Measurements from ENCODE around the gene OXSM.

DNA sequence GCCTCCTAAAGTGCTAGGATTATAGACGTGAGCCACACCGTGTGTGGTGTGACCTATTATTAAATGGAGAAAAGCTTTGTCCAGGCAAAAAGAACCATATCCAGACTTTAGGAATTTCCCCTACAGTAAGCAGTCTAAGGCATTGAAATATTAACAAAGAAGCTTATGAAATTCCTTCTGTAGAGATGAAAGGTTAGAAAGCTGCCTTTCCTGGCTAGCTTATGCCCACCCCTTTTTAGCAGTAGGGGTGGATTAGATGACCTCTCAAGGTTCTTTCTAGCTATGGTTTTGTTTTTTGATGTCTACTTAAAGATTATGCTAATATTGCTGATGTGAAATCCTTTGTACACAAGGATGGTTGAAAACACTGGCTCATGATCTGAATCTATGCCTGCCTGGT lies 13.9 kb downstream of the OXSM start:
- TF ChIP-seq CREB5 (CRISPR knock-in tag; IDR thresholded peaks at IDR 0.05; ENCODE audit: low read depth), result no peak
- TF ChIP-seq, protein P1, sequence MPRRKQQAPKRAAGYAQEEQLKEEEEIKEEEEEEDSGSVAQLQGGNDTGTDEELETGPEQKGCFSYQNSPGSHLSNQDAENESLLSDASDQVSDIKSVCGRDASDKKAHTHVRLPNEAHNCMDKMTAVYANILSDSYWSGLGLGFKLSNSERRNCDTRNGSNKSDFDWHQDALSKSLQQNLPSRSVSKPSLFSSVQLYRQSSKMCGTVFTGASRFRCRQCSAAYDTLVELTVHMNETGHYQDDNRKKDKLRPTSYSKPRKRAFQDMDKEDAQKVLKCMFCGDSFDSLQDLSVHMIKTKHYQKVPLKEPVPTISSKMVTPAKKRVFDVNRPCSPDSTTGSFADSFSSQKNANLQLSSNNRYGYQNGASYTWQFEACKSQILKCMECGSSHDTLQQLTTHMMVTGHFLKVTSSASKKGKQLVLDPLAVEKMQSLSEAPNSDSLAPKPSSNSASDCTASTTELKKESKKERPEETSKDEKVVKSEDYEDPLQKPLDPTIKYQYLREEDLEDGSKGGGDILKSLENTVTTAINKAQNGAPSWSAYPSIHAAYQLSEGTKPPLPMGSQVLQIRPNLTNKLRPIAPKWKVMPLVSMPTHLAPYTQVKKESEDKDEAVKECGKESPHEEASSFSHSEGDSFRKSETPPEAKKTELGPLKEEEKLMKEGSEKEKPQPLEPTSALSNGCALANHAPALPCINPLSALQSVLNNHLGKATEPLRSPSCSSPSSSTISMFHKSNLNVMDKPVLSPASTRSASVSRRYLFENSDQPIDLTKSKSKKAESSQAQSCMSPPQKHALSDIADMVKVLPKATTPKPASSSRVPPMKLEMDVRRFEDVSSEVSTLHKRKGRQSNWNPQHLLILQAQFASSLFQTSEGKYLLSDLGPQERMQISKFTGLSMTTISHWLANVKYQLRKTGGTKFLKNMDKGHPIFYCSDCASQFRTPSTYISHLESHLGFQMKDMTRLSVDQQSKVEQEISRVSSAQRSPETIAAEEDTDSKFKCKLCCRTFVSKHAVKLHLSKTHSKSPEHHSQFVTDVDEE (CRISPR knock-in tag; IDR thresholded peaks at IDR 0.05), result no peak
- TF ChIP-seq TOX (CRISPR knock-in tag; IDR thresholded peaks at IDR 0.05; ENCODE audit: borderline replicate concordance), result no peak
- TF ChIP-seq ZC3H10 (CRISPR knock-in tag; IDR thresholded peaks at IDR 0.05), result no peak
- TF ChIP-seq ESRRG (CRISPR knock-in tag; IDR thresholded peaks at IDR 0.05), result no peak
- TF ChIP-seq SNAI2 (CRISPR knock-in tag; IDR thresholded peaks at IDR 0.05), result no peak
- no peak for TF ChIP-seq ZFP3 (CRISPR knock-in tag; IDR thresholded peaks at IDR 0.05)
- TF ChIP-seq ARNTL (CRISPR knock-in tag; IDR thresholded peaks at IDR 0.05; ENCODE audit: borderline replicate concordance, low read depth), result no peak
- no peak for TF ChIP-seq GLIS3 (CRISPR knock-in tag; IDR thresholded peaks at IDR 0.05)
- TF ChIP-seq ZFP30 (CRISPR knock-in tag; IDR thresholded peaks at IDR 0.05), result no peak
- TF ChIP-seq PPARA (CRISPR knock-in tag; IDR thresholded peaks at IDR 0.05; ENCODE audit: borderline replicate concordance), result no peak
- TF ChIP-seq ZNF565 (CRISPR knock-in tag; conservative IDR thresholded peaks at IDR 0.05; ENCODE audit: low read depth), result no peak

Measured in SK-N-SH treated with all-trans-retinoic acid at 6 μM for 48 hours (cell line).